T-helper 2 cell treated with Interferon-gamma antibody and Interleukin-4, amounts not matched to agents 100 ng/mL and 5 ng/mL, for 36 hours (primary cell): ENCODE measurements around the gene C5AR1. TPM values are rescaled to one million over a fixed set of nuclear protein-coding genes. Genes with fewer than 3 reads are reported as not detected.
"Not testable (repeated sequence)": the region's sequence is repeated elsewhere in the genome, so short reads cannot be mapped to it uniquely, and the experiment has no call there.

Source experiments
- intact Hi-C: fragments of 100-400 bp; cut with micrococcal nuclease; formaldehyde crosslinking; loops from one replicate; pipeline ENCODE4 v1.15.1; 2023
- total RNA-seq: library from RNA; stranded (reverse); gene quantifications from 2 replicates; pipeline ENCODE4 v1.2.3, GENCODE V29; 2022

C5AR1 gene
- total RNA-seq, 1 donor from 2014 or later, result 1.4 TPM

DNA sequence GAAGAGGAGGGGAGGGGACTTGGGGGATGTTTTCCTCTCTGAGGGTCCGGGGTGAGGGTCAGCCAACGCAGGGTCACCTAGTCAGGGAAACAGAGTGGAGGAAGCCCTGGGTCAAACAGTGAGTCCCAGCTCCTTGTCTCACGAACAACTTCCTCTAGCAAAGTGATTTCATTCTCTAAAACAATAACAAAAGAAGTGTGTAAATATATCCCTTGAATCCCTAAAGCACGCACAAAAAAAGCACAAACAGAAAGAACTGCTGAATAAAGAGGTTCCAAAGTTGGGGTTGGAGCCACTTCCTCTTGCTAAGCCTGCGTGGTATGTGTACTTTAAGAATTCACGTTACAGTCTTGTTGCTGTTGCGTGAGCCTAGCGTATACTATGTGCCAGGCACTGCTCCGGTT is 20.8 kb downstream of the C5AR1 start:
- intact Hi-C loops, result no loop called here

GRCh38 chr19:47331490-47331889 is 21.8 kb downstream of the C5AR1 start:
- intact Hi-C loops, result no loop called here

- intact Hi-C loops, result no loop called here
Measured at GRCh38 chr19:47331931-47332547, 22.4 kb downstream of the C5AR1 start, which contains the start of gene C5AR2. TSS of gene C5AR2 (plus strand) at chr19:47332175. CDS start at chr19:47340800, 8,625 bp downstream.

DNA sequence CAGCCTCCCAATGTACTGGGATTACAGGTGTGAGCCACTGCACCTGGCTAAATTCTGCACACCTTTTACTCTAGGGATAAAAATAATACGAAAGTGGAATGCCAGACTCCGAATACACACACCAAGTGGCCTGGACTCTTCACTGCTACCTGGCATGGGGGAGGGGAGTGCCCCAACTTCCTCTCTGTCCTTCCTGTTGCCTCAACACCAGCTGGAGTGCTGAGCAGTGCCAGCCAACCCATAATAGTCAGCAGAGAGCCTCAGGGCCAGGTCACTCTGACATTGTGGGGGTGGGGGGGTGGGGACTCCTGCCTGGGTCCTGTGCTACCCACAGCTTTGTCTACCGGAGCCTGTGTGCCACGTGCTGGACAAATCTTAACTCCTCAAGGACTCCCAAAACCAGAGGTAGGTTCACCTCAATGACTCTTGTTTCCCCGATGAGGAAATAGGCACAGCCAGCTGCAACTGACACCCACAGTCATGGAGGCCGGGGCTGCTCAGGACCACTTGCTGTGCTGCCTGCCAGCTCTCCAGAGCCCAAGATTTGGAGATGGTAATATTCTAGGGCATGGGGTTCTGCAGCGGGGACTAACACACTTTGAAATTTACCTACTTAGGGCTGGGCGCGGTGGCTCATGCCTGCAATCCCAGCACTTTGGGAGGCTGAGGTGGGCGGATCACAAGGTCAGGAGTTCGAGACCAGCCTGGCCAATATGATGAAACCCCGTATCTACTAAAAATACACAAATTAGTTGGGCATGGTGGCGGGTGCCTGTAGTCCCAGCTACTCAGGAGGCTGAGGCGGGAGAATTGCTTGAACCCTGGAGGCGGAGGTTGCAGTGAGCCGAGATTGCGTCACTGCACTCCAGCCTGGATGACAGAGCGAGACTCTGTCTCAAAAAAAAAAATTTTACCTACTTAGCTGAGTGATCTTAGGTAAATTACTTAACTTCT is 27.4 kb downstream of the C5AR1 start:
- intact Hi-C loops, result not testable (repeated sequence)

DNA sequence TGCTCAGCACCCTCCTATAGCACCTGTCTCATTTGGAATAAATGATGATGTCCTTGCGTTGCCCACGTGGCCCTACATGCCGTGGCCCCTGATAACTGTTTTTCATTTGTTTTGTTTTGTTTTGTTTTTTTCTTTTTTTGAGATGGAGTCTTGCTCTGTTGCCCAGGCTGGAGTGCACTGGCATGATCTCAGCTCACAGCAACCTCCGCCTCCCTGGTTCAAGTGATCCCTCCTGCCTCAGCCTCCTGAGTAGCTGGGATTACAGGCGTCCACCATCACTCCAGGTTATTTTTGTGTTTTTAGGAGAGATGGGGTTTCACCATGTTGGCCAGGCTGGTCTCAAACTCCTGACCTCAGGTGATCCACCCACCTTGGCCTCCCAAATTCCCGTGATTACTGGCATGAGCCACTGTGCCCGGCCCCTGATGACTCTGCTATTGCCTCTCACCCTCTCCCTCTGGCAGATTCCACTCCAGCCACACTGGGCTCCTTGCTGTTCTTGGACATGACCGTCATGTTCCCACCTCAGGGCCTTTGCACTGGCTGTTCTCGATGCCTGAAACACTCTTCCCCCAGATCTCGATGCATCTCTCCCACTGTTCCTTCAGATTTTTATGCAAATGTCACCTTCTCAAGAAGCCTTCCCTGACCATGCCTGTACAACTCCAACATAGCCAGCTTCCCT is 29.7 kb downstream of the C5AR1 start:
- intact Hi-C loops, result no loop called here

GRCh38 chr19:47340477-47341208 is 31.0 kb downstream of the C5AR1 start:
- intact Hi-C loops, result no loop called here

DNA sequence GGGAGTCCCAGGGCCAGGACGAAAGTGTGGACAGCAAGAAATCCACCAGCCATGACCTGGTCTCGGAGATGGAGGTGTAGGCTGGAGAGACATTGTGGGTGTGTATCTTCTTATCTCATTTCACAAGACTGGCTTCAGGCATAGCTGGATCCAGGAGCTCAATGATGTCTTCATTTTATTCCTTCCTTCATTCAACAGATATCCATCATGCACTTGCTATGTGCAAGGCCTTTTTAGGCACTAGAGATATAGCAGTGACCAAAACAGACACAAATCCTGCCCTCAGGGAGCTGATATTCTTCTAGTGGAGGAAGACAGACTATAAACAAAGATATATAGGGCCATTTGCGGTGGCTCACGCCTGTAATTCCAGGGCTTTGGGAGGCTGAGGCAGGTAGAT is 32.1 kb downstream of the C5AR1 start:
- intact Hi-C loops, result no loop called here

DNA sequence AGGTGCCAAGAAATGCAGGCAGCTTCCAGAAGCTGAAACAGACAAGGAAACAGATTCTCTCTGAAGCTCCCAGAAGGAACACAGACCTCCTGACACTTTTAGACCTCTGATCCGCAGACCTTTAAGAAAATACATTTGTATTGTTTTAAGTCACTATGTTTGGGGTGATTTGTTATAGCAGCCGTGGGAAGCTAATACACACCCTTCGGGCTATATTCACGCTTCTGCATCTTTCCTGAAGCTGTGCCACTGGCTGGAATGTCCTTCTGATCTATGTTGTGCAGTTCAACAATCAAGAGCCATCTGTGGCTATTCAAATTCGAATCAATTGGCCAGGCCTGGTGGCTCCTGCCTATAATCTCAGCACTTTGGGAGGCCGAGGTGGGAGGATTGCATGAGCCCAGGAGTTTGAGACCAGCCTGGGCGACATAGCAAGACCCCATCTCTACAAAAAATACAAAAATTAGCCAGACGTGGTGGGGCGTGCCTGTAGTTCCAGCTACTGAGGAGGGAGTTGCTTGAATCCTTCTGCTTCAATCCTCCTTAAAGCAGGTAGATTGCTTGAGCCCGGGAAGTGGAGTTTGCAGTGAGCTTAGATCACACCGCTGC is 33.6 kb downstream of the C5AR1 start:
- intact Hi-C loops, result no loop called here

- intact Hi-C loops, result no loop called here
Measured at GRCh38 chr19:47344425-47344824, 34.8 kb downstream of the C5AR1 start.

- intact Hi-C loops, result loop anchor here (5.0 kb wide), 1 partner anchor 234 kb away; the partner anchor contains the start of gene ZC3H4
Measured at GRCh38 chr19:47346024-47346423, 36.4 kb downstream of the C5AR1 start.

DNA sequence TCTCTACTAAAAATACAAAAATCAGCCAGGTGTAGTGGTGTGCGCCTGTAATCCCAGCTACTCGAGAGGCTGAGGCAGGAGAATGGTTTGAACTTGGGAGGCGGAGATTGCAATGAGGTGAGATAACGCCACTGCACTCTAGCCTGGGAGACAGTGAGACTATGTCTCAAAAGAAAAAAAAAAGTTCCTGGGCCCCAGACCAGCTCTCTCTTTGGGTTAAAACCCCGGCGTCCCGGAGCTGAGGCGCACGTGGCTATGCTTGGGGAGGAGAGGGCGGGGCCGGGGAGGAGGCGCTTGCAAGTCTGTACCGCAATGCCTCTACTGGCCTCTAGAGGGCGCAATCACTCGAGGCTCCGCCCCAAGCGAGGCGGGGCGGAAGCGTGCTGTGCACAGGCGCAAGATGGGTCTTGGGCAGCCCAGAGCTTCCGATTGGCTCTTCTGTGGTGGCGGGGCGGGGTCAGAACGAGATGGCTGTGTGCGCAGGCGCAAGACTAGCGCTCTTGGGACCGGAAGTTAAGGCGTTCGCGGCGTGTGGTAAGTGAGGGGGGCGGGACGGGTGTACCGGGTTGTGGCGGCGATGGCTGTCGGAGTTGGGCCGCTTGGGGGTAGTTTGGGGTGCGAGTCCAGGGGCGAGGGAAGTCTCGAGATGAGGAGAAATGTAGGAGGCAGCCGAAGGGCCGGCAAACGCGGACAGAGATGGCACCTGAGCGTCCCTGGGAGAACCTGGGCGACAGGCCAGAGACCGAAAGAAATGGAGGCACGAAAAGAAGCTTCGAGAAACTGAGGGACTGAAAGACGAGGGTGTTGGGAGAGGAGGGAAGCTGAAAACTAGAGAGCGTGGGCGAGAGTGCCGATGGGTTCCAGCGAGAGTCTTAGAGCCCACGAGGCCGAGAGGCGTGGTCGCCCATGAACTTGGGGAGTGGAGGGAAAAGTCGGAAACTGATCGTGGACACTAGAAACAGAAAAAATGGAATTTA is 39.4 kb downstream of the C5AR1 start, which contains the start of gene DHX34:
DHX34 (plus strand) TSS at position 497 of the 977 bp plus-strand sequence. CDS start 3,716 bp downstream, outside the sequence.
- intact Hi-C loops, result loop anchor here (1.0 to 5.0 kb wide), 2 partner anchors 75 to 237 kb away; partner anchors contain the start of genes INAFM1 and ZC3H4

DNA sequence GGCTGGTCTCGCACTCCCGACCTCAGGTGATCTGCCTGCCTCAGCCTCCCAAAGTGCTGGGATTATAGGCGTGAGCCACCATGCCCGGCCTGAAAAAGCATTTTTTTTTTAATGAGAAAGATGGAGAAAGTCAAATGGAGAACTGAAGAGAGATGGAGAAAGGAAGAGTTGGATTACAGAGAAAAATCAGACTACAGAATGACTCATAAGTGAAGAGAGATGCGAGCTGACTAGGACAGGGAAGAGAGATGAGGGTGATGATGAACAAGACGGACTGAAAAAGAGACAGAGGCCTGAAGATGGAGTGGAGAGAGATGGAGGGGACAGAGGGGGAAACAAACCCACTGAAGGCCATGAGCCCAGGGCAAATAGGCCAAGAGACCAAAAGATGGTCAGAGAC is 41.0 kb downstream of the C5AR1 start:
- intact Hi-C loops, result no loop called here

DNA sequence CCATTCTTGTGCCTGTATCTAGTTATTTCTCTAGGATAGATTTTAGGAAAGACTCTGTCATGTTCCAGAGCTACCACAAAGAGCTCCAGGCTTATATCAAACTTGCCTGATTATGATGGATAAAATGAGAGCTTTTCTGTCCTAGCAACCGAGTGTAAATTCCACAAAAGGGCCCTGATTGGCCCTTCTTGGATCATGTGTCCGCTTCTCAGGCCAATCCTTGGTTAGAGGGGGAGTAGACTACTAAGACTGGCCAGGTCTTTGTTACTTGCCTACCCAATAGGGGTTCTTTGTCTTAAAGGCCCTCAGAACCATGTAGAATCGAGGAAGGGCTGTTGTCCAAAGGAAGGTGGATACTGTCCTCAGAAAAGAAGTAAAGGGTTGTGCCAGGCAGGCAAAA is 41.9 kb downstream of the C5AR1 start:
- intact Hi-C loops, result no loop called here

- intact Hi-C loops, result no loop called here
Measured at GRCh38 chr19:47352095-47352494, 42.4 kb downstream of the C5AR1 start.

DNA sequence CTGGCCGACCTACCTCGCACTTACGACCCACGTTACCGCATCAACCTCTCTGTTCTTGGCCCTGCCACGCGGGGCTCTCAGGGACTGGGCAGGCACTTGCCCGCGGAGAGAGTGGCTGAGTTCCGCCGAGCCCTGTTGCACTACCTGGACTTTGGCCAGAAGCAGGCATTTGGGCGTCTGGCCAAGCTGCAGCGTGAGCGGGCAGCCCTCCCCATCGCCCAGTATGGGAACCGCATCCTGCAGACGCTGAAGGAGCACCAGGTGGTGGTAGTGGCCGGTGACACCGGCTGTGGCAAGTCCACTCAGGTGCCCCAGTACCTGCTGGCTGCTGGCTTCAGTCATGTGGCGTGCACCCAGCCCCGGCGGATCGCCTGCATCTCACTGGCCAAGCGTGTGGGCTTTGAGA is 43.6 kb downstream of the C5AR1 start:
- intact Hi-C loops, result no loop called here

GRCh38 chr19:47356900-47357299 is 47.2 kb downstream of the C5AR1 start:
- intact Hi-C loops, result no loop called here

DNA sequence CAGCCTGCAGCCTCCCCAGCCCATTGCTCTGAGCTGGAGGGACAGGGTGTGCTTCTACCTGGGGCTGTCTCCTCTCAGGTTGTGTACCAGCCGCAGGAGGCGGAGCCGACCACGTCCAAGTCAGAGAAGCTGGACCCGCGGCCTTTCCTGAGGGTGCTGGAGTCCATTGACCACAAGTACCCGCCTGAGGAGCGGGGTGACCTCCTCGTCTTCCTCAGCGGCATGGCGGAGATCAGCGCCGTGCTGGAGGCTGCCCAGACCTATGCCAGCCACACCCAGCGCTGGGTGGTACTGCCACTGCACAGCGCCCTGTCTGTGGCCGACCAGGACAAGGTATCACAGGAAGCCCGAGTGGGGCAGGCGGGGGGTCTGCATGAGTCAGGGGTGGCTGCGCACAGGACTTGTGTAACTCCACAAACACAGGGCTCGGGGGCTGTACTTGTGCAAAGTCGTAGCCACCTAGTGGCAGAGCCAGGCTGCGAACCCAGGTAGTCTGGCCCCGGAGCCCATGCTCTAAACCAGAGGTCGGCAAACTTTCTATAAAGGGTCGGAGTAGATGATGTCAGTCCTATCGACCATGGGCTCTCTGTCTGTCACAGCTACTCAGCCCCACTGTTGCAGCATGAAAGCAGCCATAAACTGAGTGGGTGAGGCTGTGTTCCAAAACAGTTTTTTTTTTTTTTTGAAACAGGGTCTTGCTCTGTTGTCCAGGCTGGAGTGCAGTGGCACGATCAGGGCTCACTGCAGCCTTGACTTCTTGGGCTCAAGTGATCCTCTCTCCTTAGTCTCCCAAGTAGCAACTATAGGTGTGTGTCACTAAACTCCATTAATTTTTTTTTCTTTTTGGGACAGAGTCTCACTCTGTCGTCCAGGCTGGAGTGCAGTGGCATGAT is 48.4 kb downstream of the C5AR1 start:
- intact Hi-C loops, result no loop called here

GRCh38 chr19:47358936-47359335 is 49.3 kb downstream of the C5AR1 start:
- intact Hi-C loops, result no loop called here
